GM18909 (cell line): ENCODE results near the gene TSSK6.
"Not testable (repeated sequence)": the region's sequence is repeated elsewhere in the genome, so short reads cannot be mapped to it uniquely, and the experiment has no call there.

Experiments
- ATAC-seq: cut with Tn5 transposase; IDR thresholded peaks from one replicate; pipeline ENCODE4 v1.9.1; 2021; ENCODE audit warnings: mild to moderate bottlenecking; ENCODE audit not compliant: unreplicated experiment, poor library complexity

The TSSK6 gene

DNA sequence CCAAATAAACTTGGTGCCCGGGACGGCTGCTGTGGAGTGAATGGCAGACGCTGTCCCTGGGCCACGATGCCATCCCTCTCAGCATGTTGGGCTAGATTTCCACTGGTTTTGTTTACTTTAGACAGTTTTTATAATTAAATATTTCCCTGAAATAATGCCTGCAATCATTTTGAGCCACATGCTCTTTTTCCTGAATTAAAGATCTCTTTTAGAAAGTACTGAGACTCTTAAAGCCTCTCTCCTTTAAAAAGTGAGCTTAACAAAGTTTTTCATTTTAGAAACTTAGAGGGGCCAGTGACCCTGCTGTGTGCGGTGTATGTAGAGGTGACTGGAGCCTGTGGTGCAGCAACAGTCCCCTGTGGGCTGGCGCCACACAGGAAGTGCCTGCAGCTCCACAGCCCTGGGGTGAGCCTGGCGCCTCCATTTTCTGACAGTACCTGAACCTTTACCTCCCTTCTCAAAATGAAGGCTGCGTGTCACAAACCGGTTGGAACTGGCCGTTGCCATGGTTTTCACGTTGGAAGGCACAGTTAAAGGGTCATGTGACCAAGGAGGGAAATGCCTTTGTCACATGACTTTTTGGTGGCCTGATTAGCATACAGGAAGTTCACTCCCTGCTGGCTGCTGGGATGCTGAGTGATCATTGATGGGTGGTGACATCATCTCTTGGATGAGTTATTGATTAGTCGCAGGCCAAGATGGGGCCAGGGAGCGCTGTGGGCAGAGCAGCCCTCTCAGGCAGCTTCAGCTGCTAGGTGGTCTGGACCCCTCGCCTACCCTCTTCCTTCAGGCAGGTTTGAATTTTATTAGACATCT lies 26.3 kb downstream of the TSSK6 start:
- peak; percentile 66 for ATAC-seq

DNA sequence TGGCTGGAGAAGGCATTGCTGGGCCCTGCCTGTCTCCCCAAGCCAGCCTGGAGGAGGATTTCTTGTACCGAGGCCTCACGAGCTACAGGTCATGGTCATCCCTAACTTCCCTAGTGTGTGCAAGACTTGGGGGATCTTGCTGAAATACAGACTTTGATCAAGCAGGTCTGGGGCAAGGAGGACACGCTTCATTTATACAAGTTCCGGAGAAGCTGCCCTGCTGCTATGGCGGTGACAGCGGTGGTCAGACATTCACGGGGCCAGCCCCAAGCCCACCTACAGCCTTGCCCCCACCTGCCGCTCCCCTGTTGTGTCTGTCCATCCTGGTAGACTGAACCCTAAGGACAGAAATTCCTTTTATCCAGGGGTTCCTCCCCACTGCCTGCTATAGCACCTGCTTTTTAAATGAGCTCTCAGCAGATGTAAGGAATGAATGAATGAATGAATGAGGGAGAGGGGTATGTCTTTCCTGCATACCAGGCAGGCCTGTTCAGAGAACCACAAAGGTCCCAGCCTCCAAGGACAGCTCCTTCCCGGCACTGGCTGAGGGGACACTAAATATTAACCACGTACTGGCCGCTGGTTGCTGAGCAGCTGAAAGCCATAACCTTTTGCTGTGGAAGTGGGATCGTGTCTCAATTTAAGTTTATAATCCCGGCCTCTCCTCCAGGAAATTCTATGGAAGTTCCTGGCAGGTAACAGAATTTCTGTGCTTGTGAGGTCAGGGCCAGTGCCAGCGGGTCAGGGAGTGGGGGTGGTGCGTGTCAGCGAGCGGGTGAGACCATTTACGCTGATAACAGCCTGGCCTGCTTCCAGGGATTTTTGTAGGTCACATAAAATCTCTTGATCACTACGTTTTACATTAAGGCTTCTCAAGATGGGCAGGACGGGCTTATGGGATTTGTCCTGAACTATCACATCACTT lies 27.1 kb downstream of the TSSK6 start:
- ATAC-seq: no peak

DNA sequence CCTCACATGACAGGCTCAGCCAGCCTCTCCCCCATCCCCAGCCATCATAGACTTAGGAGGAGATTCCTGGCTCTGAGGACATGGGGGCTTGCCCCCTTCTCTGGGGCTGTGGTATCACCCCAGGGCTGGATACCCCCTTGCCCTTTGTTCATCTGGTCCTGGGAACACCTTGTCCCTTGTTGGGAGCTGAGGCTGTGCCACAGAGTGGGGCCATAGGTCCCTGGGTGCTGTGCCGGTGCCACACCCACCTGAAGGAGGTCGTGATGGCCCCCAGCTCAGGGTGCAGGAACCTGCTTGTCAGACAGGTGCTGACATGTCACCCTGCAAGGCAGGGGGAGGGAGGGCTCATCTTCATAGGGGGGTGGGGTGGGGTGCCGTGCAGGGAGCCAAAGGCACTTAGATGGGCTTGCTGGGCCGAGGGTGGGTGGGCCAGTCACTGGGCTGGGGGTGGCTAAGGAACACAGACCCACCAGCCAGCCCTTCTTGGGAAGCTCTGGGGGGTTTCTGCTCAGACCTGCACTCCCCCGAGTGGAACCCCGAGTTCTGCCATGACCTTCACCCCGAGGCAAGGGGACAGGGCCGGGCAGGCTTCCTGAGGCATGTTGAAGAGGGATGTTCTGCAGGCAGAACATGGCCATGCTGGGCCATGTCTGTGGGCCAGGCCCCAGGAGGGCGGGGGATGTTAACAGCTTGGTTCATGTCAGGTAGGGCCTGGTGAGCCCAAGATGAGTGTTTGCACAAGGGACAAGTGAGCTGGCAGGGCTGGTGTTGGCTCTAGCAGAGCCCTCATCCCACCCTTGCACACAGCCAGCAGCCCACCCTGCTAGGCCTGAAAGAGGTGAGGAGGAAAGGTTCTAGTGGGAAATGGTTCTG lies 28.0 kb downstream of the TSSK6 start:
- ATAC-seq: no peak

DNA sequence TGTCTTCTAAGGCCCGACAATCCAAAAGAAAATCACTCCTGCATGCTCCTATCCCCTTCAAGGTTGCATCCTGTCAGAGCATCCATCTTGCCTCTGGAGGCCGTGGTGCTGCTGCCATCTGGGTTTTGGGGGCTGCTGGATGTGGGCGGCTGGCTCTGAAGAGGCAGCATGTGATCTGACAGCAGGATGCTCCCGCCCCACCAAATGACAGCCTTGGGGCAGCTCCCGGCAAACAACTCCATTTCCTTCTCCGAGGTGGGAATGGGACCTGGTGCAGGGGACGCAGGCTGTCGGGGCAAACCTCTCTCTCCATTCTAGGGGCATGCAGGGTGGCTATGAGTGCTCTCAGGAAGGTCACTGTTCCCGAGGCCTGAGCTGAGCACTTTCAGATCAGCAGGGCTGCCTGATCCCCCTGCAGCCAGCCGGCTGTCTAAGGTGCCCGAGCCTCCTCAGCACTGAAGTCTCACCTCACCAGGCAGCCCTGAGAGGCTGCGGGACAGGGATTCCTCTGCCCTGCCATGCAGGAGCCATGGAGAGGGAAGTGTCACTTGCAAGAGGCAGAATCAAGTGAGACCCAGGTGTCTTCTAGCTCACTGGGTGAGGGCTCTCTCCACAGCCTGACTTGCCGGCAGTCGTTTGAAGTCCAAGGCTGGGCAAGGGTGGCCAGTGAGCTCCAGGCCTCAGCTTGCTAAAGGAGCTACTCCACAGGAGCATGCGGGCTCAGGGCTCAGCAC lies 28.8 kb downstream of the TSSK6 start:
- ATAC-seq: no peak

DNA sequence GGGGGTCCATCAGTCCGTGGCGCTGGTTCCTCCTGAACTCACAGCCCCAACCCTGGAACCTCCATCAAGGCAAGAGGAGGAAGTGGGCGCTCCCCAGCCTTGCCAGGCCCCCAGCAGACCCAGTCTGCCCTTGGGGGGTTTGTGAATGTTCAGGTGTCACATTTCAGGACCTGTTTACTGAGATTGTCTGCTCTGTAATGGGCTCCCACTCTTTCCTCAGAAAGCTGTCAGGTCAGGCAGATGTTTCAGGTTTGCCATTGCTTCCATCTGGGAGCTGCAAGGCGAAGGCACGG lies 29.4 kb downstream of the TSSK6 start:
- no peak for ATAC-seq

DNA sequence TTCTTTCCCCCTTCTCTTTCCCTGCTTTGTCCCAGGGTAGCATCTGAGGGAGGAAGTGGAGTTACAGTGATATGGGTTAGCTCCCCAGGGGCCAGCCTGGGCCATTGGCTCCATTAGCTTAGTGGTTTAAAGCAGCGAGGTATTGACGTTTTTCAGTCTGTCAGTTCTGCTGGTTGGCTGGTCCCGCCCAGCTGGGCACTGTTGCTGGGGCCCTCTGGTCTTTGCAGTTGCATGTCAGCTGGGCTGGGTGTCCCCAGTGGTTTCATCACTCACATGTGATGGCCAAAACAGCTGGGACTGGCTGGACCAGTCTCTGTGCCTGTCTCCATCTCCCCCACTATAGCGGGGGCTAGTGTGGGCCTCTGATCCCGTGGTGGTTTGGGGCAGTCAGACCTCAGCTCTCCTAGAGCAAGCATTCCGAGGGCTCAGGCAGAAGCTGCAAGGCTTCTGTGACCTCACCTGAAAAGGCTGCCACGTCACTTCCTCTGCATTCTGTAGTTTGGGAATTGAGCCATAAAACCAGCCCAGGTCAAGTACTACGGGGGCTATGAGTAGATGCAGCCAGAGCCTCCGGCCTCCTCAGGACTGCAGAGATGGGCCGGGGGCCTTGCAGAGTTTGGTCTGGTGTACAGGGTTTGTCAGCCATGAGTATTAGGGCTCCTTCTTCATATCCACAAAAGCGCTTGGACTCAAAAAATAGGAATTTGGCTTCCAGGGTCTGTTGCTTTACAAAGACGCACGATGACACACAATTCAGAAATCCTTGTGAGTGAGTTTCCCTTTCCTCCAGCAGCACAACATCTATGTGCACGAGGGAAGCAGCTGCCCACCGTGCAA lies 30.0 kb downstream of the TSSK6 start:
- ATAC-seq: no peak

DNA sequence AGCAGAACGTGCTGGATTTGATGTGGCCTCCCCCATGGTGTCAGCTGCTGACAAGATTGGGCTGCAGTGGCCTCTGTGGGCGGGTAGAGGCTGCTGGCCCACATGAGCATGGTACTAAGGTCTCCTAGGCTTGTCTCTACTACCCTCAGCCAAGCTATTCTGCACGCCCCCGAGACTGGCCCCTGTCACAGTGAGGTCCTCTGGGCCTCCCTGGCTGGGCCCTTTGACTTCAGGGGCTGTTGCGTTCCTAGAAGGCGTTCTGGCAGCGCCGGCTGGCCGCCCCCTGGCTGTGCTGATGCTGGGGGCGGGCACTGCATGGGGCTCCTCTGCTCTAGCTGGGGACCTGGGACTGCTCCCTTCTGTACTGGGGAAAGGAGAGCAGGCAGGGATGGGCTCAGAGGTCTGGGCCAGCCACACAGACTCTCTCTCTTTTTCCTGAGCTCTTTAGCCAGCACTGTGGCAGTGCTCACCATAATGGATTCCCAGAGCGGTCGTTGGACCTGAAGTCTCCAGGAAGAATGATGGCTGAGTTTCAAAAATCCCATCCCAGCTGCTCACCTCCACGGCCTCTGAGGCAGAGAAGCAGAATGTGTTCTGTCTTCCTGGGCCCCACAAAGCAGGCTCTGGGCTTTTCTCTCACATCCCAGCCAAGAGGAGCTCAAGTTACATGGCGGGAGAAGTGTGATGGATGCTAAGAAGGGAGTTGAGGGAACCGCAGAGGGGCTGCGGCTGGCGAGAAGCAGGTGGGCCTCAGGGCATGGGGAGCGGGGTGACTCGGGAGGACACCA lies 32.3 kb downstream of the TSSK6 start:
- no peak for ATAC-seq

DNA sequence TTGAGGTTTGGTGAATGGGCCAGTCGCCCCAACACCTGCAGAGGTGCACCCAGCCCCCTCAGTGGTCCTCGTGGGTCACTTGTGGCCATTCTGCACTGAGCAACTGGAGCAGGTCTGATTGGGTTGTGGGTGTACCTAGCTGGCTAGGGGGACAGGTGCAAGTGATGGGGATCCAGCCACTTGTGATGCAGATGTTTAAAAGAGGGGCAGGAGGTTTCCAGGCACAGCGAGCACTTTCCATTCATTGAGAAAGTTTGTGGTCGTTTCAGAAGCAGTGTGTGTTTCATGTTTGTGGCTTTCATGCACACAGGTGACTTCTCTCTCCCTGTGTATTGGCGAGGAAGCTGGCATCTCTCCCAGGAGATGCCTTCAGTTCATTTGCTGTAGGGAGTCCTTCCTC lies 34.7 kb downstream of the TSSK6 start:
- no peak for ATAC-seq

DNA sequence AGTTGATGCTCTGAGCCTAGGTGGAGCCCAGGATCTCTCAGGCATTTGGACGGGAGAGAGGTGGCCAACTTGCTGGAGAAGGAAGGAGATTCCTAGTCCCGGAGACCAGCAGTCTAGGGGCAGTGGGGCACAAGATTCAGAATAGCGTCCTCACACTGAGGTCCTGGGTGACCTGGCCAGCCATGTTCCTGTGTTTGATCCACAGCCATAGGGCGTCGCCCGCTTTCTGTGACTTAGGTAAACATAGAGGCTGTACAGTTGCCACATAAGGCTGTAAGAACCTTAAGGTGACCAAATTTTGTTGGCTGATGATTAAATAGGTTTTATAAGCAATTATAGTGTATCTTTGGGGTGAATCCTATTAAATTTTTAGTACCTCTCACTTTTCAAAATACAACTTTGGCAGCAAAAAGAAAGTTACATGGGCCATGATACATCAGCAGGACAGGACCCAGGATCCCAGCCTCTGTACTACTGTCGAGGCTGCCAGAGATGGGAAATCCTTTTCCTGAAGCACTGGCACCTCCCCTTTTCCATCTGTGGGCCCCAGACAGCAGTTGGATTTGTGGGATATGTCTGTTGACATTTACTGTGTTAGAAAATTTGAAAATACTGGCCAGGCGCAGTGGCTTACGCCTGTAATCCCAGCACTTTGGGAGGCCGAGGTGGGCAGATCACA lies 37.5 kb downstream of the TSSK6 start:
- ATAC-seq: no peak

DNA sequence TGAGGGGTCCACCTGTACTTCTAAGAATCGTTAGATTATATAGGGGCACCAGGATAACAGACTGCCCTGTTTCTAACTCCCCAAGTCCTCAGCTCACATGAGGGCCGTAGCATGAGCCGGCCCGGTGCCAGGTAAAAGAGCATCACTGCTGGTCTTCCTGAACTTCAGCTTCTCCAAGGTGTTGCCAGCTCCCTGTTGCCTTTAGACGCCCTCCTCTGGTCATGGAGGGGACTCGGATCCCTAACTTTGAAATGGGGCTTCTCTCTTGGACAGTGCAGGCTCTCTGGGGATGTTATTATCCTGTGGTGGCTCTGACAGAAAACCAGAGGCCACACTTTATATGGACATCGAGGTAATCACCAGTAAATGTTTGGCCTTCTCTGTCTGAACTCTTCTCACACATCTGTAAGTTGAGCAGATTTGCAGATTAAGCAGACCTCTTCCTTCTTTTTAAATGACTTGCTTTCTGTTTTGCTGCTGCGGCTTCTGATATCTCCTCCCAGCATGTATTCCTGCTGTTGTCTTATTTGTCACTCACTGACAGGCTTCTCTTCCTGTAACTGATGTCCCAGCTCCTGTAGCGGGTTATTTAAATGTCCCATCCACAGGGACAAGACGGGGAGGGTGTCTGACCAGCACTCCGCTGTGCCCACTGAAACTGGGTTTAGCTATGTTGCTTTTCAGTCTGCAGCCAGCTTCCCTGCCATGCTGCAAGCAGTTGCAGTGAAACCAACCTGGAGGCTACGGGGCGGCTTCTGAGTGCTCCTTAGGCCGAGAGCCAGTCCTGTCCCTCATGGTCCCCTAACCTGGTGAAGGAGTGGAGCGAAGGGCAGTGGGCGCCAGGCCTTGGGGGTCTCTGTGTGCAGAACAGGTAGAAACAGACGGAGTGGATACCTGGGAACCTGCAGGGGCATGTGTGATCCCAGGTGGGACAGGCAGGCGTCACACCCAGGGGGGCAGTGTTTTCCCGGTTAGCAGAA lies 39.2 kb downstream of the TSSK6 start:
- ATAC-seq: no peak

DNA sequence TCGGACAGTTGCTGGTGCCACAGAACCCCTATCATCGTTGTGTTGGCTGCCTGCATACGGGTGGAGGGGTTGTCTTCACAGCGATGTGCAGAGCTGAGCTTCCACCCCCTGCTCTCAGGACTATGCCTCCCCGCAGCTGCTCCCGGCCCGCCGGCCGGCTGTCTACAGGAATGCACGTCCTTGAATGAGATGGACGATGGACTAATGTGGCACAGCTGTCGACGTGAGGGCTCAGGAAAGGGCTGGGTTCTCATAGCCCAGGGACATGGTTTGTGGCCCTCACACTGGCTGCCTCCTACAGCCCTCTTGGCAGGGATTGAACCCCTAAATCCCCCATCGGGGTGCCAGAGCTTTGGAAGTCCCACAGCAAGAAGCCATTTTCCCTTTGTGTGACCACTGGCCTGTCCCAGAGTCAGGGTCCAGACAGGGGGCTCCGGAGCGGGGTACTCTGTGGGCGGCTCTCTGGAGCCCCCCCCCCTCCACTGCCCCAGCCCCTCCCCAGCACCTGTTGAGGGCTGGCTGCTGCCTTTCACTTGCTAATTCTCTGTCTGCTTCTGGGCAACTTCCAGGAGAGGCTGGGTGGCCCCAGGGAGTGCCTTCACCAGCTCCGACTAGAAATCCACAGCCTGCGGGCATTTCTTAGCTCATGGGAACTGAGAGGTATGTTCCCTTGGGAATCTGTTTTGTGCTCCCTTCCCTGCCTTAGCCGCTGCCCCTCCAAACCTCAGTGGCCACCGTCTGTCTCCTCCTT lies 40.2 kb downstream of the TSSK6 start:
- no peak for ATAC-seq

DNA sequence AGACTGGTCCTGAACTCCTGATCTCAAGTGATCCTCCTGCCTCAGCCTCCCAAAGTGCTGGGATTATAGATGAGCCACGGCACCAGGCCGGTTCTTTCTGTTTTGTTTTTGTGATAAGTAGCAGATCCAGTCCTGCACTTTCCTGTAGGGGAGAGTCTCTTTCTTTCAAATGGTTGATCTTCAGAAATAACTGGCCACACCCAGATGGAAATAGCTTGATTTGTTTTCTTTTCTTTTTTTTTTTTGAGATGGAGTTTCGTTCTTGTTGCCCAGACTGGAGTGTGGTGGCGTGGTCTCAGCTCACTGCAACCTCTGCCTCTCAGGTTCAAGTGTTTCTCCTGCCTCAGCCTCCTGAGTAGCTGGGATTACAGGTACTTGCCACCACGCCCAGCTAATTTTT lies 43.2 kb downstream of the TSSK6 start:
- ATAC-seq: not testable (repeated sequence)

DNA sequence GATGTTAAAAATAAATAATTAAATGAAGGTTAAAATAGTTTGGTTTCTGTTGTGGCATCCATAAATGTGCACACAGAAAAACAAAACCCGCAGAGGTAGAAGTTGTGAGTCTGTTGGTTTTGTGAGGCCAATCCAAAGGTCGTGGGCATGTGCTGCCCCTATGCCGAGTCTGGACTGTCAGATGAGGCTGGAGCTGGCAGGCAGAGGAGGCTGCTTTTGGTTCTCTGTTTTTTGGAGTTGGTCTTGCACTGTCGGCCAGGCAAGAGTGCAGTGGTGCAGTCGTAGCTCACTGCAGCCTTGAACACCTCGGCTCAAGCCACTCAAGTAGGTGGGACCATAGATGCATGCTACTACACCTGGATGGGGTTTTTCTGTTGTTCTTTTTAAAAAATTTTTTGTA lies 43.7 kb downstream of the TSSK6 start:
- ATAC-seq: no peak

DNA sequence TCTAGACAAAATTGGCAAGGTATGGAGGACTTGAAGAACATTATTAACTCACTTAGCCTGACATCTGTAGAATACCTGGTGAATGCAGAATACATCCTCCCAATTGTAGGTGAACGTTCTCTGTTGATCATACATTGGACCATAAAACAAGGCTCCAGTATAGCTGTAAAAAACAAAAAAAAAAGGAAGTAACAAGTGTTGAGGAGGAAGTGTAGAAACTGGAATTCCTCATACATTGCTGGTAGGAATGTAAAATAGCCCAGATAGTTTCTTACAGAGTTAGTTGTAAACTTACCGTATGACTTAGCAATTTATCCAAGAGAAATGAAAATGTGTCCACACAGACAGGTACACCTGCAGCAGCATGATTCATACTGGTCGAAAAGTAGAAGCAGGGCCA lies 44.8 kb downstream of the TSSK6 start:
- no peak for ATAC-seq

DNA sequence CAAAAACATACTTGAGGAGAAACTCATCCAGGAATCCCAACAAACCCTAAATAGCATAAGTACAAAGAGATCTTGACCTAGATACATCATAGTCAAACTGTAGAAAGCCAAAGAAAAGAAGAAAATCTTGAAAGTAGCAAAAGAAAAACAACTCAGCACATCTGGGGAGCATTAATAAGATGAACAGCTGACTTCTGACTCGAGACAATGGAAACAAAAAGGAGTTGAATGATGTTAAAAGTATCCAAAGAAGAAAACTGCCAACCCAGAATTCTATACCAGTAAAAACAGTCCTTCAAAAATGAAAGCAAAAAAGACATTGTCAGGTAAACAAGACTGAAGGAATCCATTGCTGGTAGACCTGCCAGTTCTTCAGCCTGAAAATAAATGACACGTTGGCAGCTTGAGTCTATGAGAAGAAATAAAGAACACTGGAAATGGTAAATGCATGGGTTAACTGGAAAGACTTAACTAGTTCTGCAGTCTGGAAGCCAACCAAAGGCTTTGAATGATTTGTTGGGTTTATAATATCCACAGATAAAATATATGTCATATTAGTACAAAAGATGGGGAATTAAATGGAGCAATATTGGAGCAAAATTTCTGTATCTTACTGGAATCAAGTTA lies 46.8 kb downstream of the TSSK6 start:
- no peak for ATAC-seq

DNA sequence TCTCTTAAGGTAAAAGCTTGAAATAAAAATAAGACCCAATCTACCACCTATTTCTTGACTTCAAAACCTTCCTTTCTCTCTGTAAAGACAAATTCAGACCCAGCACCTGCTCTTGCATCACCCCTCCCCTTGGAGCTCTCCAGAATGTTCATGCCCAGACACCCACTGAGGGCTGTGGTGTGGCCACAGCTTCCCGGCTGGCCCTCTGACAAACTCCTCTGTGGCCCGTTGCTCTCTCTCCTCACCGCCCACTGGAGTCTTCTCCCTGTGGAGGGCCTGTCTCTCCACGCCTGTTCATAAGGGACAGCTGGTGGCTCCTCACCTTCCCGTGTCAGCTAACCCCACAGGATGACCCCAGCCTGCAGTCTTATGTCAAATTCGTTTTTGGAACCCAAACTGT lies 49.1 kb downstream of the TSSK6 start:
- no peak for ATAC-seq
